Activated T-helper 2 cell treated with anti-CD3 and anti-CD28 coated beads, Interferon-gamma antibody, Interleukin-2, Interleukin-4, amounts not matched to agents 10 μg/mL and 5 μg/mL and 100 μg/mL, durations not matched to agents 14 hours and 24 hours and 36 hours (primary cell): ENCODE data around the gene ROMO1. TPM values are rescaled to one million over a fixed set of nuclear protein-coding genes. Genes with fewer than 3 reads are reported as not detected.
"Not testable (repeated sequence)": the region's sequence is repeated elsewhere in the genome, so short reads cannot be mapped to it uniquely, and the experiment has no call there.

Source experiments
- DNase-seq: peaks from one replicate; pipeline ENCODE4 v3.0.0; 2021; ENCODE audit warnings: low spot score
- H3K27ac Mint-ChIP-seq: one replicate; pipeline ENCODE4 v1.8.0; 2021; ENCODE audit warnings: mixed read lengths
- H3K27me3 Mint-ChIP-seq: one replicate; pipeline ENCODE4 v1.8.0; 2021; ENCODE audit warnings: low read depth, mixed read lengths
- H3K36me3 Mint-ChIP-seq: one replicate; pipeline ENCODE4 v1.8.0; 2021; ENCODE audit warnings: low read depth, mixed read lengths
- H3K4me1 Mint-ChIP-seq: one replicate; pipeline ENCODE4 v1.8.0; 2021; ENCODE audit warnings: low read depth, mixed read lengths
- H3K4me3 Mint-ChIP-seq: one replicate; pipeline ENCODE4 v1.8.0; 2021; ENCODE audit warnings: low read depth, mild to moderate bottlenecking, moderate library complexity, mixed read lengths
- H3K9me3 Mint-ChIP-seq: one replicate; pipeline ENCODE4 v1.8.0; 2021; ENCODE audit warnings: mixed read lengths
- intact Hi-C: fragments of 100-400 bp; cut with micrococcal nuclease; formaldehyde crosslinking; loops from one replicate; pipeline ENCODE4 v1.15.1; 2023
- total RNA-seq: library from RNA; stranded (reverse); gene quantifications from 2 replicates; pipeline ENCODE4 v1.2.3, GENCODE V29; 2022

ROMO1 gene
- total RNA-seq, 1 donor from 2014 or later = 98.4 TPM

GRCh38 chr20:35706591-35707529 lies 7.7 kb downstream of the ROMO1 start:
- Mint-ChIP-seq H3K36me3 (peaks cover 91% of the 10 kb centered on the region), H3K4me1 (peaks cover 33% of the 10 kb centered on the region)
- H3K27me3 Mint-ChIP-seq, H3K9me3 Mint-ChIP-seq, H3K4me3 Mint-ChIP-seq, intact Hi-C loops, DNase-seq, H3K27ac Mint-ChIP-seq: not testable (repeated sequence)

- H3K36me3 Mint-ChIP-seq = peaks cover 87% of the 10 kb centered on the region
- H3K27ac Mint-ChIP-seq = no peak overlapping the region
- intact Hi-C loops = no loop called here
- no peaks in the 10 kb centered on the region for H3K27me3 Mint-ChIP-seq
- H3K9me3 Mint-ChIP-seq = no peaks in the 10 kb centered on the region
- no peak overlapping the region for H3K4me3 Mint-ChIP-seq
- no peak for DNase-seq
- peaks cover 41% of the 10 kb centered on the region for H3K4me1 Mint-ChIP-seq
These were observed 9.3 kb downstream of the ROMO1 start for GRCh38 chr20:35708502-35708901.

- peak overlapping the region; percentile 50 for H3K27ac Mint-ChIP-seq
- intact Hi-C loops = no loop called here
- H3K9me3 Mint-ChIP-seq = no peaks in the 10 kb centered on the region
- H3K36me3 Mint-ChIP-seq = peaks cover 87% of the 10 kb centered on the region
- H3K4me3 Mint-ChIP-seq = no peak overlapping the region
- H3K4me1 Mint-ChIP-seq = peaks cover 40% of the 10 kb centered on the region
- DNase-seq = no peak
- H3K27me3 Mint-ChIP-seq = no peaks in the 10 kb centered on the region
These were observed 10.1 kb downstream of the ROMO1 start for GRCh38 chr20:35709259-35709658.

- Mint-ChIP-seq H3K27ac (no peak overlapping the region), H3K36me3 (peaks cover 84% of the 10 kb centered on the region), H3K9me3 (no peaks in the 10 kb centered on the region), H3K27me3 (no peaks in the 10 kb centered on the region), H3K4me3 (no peak overlapping the region), H3K4me1 (peaks cover 37% of the 10 kb centered on the region)
- intact Hi-C loops = no loop called here
- DNase-seq = no peak
These were observed 10.8 kb downstream of the ROMO1 start for GRCh38 chr20:35710039-35710438.

- H3K27ac Mint-ChIP-seq = peak overlapping the region; percentile 61
- DNase-seq = no peak
- peaks cover 41% of the 10 kb centered on the region for H3K4me1 Mint-ChIP-seq
- H3K36me3 Mint-ChIP-seq = peaks cover 83% of the 10 kb centered on the region
- intact Hi-C loops = no loop called here
- no peaks in the 10 kb centered on the region for H3K9me3 Mint-ChIP-seq
- no peak overlapping the region for H3K4me3 Mint-ChIP-seq
- no peaks in the 10 kb centered on the region for H3K27me3 Mint-ChIP-seq
These were observed 11.8 kb downstream of the ROMO1 start for GRCh38 chr20:35710884-35711587.

GRCh38 chr20:35711588-35712209 lies 12.5 kb downstream of the ROMO1 start:
- Mint-ChIP-seq H3K9me3 (no peaks in the 10 kb centered on the region), H3K4me3 (no peak overlapping the region), H3K4me1 (peaks cover 41% of the 10 kb centered on the region), H3K27ac (peak overlapping the region; percentile 61), H3K27me3 (no peaks in the 10 kb centered on the region), H3K36me3 (peaks cover 82% of the 10 kb centered on the region)
- intact Hi-C loops = no loop called here
- no peak for DNase-seq

- H3K4me3 Mint-ChIP-seq, intact Hi-C loops, H3K27ac Mint-ChIP-seq, DNase-seq, H3K27me3 Mint-ChIP-seq, H3K9me3 Mint-ChIP-seq: not testable (repeated sequence)
- Mint-ChIP-seq H3K4me1 (peaks cover 40% of the 10 kb centered on the region), H3K36me3 (peaks cover 83% of the 10 kb centered on the region)
These were observed 13.9 kb downstream of the ROMO1 start for GRCh38 chr20:35713120-35713519.

GRCh38 chr20:35714127-35714526 lies 14.9 kb downstream of the ROMO1 start:
- Mint-ChIP-seq H3K4me3 (no peak overlapping the region), H3K27ac (no peak overlapping the region), H3K27me3 (no peaks in the 10 kb centered on the region), H3K9me3 (no peaks in the 10 kb centered on the region), H3K36me3 (peaks cover 81% of the 10 kb centered on the region), H3K4me1 (peaks cover 36% of the 10 kb centered on the region)
- no peak for DNase-seq
- intact Hi-C loops = no loop called here

GRCh38 chr20:35715652-35716051 lies 16.4 kb downstream of the ROMO1 start:
- DNase-seq = no peak
- intact Hi-C loops = no loop called here
- peaks cover 79% of the 10 kb centered on the region for H3K36me3 Mint-ChIP-seq
- H3K4me1 Mint-ChIP-seq = peaks cover 40% of the 10 kb centered on the region
- H3K27ac Mint-ChIP-seq = no peak overlapping the region
- H3K4me3 Mint-ChIP-seq = no peak overlapping the region
- no peaks in the 10 kb centered on the region for H3K9me3 Mint-ChIP-seq
- H3K27me3 Mint-ChIP-seq = no peaks in the 10 kb centered on the region

- intact Hi-C loops = no loop called here
- Mint-ChIP-seq H3K9me3 (no peaks in the 10 kb centered on the region), H3K4me3 (no peak overlapping the region), H3K27me3 (no peaks in the 10 kb centered on the region), H3K4me1 (peaks cover 33% of the 10 kb centered on the region), H3K27ac (no peak overlapping the region), H3K36me3 (peaks cover 78% of the 10 kb centered on the region)
- DNase-seq = no peak
These were observed 17.1 kb downstream of the ROMO1 start for GRCh38 chr20:35716330-35716729.

- intact Hi-C loops = not testable (repeated sequence)
- peaks cover 26% of the 10 kb centered on the region for H3K4me1 Mint-ChIP-seq
These were observed 19.1 kb downstream of the ROMO1 start for GRCh38 chr20:35718321-35718720.

GRCh38 chr20:35718972-35719635 lies 19.9 kb downstream of the ROMO1 start:
- H3K4me3 Mint-ChIP-seq = no peak overlapping the region
- peaks cover 82% of the 10 kb centered on the region for H3K36me3 Mint-ChIP-seq
- no peak for DNase-seq
- no peaks in the 10 kb centered on the region for H3K27me3 Mint-ChIP-seq
- intact Hi-C loops = no loop called here
- H3K27ac Mint-ChIP-seq = no peak overlapping the region
- H3K4me1 Mint-ChIP-seq = peaks cover 24% of the 10 kb centered on the region
- no peaks in the 10 kb centered on the region for H3K9me3 Mint-ChIP-seq

More at GRCh38 chr20:35718321-35718720, 19.1 kb downstream of the ROMO1 start:
- peaks cover 82% of the 10 kb centered on the region for H3K36me3 Mint-ChIP-seq
- H3K4me3 Mint-ChIP-seq, H3K27ac Mint-ChIP-seq, H3K27me3 Mint-ChIP-seq, DNase-seq, H3K9me3 Mint-ChIP-seq: not testable (repeated sequence)
